HG03135 (cell line): ENCODE results near the gene SNHG17.

Experiments
- ATAC-seq: cut with Tn5 transposase; IDR thresholded peaks from one replicate; pipeline ENCODE4 v1.9.1; 2021; ENCODE audit warnings: mild to moderate bottlenecking, moderate library complexity; ENCODE audit not compliant: unreplicated experiment

The SNHG17 gene

GRCh38 chr20:38377039-38377685 is 58.0 kb downstream of the SNHG17 start:
- no peak for ATAC-seq

GRCh38 chr20:38373898-38374297 is 61.2 kb downstream of the SNHG17 start:
- ATAC-seq: no peak

DNA sequence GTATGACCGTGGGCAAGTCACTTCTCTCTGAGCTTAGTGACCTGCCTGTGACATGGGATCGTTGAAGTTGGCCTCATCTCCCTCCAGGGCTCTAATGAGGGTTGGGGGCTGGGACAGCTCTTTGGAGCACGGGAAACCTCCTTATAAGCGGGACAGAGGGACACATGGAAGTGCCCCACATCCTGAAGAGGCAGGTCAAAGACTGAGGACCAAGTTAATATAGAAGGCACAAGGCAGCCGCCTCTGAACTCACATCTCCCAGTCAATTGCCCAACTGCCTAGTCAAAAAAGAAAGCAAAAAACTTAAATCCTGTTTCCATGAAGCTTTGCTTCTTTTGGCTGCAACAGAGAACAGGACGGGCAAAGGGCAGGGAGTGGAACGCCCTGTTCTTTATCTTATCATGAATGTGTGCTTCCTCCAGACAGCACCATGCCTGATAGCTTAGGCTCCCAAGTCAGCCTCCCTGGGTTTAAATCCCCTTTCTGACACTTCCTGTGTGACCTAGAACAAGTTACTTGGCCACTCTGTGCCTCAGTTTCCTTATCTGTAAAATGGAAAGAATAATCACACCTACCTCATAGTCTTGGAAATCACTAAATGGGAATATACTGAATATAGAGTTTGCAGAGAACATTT is 61.8 kb downstream of the SNHG17 start:
- ATAC-seq: no peak

- ATAC-seq: no peak
Observed at GRCh38 chr20:38372806-38373205, 62.3 kb downstream of the SNHG17 start.
